ENCODE data around the gene PTPRT. TPM values are rescaled to one million over a fixed set of nuclear protein-coding genes. Genes with fewer than 3 reads are reported as not detected.

The PTPRT gene
- total and polyA plus RNA-seq, 2 experiments from 2014 or later = not detected

- Histone ChIP-seq H3K27ac (ENCODE audit: low read depth) (no peak overlapping the region), H3K36me3 (ENCODE audit: insufficient read depth) (no peaks in the 10 kb centered on the region), H3K4me1 (ENCODE audit: insufficient read depth) (no peaks in the 10 kb centered on the region), H3K27me3 (ENCODE audit: insufficient read depth) (no peaks in the 10 kb centered on the region), H3K4me3 (no peak overlapping the region), H2AFZ (no peak overlapping the region), H3K9me2 (ENCODE audit: insufficient read depth) (no peaks in the 10 kb centered on the region), H4K20me1 (replicated peaks; ENCODE audit: insufficient read depth) (no peaks in the 10 kb centered on the region), H3K79me2 (replicated peaks; ENCODE audit: insufficient read depth) (no peaks in the 10 kb centered on the region), H3F3A (replicated peaks; ENCODE audit: low read depth) (no peaks in the 10 kb centered on the region), H3K4me2 (no peak overlapping the region)
- Mint-ChIP-seq H3K27me3 (ENCODE audit: insufficient read depth, low read depth, poor library complexity) (peaks cover 5% of the 10 kb centered on the region), H3K36me3 (ENCODE audit: low read depth) (peaks cover 32% of the 10 kb centered on the region; the same call in 2 of the 3 replicates), H3K27ac (no peak overlapping the region), H3K4me3 (no peak overlapping the region), H3K4me1 (no peaks in the 10 kb centered on the region), H3K9me3 (peaks cover 92% of the 10 kb centered on the region)
- TF ChIP-seq, protein P1, sequence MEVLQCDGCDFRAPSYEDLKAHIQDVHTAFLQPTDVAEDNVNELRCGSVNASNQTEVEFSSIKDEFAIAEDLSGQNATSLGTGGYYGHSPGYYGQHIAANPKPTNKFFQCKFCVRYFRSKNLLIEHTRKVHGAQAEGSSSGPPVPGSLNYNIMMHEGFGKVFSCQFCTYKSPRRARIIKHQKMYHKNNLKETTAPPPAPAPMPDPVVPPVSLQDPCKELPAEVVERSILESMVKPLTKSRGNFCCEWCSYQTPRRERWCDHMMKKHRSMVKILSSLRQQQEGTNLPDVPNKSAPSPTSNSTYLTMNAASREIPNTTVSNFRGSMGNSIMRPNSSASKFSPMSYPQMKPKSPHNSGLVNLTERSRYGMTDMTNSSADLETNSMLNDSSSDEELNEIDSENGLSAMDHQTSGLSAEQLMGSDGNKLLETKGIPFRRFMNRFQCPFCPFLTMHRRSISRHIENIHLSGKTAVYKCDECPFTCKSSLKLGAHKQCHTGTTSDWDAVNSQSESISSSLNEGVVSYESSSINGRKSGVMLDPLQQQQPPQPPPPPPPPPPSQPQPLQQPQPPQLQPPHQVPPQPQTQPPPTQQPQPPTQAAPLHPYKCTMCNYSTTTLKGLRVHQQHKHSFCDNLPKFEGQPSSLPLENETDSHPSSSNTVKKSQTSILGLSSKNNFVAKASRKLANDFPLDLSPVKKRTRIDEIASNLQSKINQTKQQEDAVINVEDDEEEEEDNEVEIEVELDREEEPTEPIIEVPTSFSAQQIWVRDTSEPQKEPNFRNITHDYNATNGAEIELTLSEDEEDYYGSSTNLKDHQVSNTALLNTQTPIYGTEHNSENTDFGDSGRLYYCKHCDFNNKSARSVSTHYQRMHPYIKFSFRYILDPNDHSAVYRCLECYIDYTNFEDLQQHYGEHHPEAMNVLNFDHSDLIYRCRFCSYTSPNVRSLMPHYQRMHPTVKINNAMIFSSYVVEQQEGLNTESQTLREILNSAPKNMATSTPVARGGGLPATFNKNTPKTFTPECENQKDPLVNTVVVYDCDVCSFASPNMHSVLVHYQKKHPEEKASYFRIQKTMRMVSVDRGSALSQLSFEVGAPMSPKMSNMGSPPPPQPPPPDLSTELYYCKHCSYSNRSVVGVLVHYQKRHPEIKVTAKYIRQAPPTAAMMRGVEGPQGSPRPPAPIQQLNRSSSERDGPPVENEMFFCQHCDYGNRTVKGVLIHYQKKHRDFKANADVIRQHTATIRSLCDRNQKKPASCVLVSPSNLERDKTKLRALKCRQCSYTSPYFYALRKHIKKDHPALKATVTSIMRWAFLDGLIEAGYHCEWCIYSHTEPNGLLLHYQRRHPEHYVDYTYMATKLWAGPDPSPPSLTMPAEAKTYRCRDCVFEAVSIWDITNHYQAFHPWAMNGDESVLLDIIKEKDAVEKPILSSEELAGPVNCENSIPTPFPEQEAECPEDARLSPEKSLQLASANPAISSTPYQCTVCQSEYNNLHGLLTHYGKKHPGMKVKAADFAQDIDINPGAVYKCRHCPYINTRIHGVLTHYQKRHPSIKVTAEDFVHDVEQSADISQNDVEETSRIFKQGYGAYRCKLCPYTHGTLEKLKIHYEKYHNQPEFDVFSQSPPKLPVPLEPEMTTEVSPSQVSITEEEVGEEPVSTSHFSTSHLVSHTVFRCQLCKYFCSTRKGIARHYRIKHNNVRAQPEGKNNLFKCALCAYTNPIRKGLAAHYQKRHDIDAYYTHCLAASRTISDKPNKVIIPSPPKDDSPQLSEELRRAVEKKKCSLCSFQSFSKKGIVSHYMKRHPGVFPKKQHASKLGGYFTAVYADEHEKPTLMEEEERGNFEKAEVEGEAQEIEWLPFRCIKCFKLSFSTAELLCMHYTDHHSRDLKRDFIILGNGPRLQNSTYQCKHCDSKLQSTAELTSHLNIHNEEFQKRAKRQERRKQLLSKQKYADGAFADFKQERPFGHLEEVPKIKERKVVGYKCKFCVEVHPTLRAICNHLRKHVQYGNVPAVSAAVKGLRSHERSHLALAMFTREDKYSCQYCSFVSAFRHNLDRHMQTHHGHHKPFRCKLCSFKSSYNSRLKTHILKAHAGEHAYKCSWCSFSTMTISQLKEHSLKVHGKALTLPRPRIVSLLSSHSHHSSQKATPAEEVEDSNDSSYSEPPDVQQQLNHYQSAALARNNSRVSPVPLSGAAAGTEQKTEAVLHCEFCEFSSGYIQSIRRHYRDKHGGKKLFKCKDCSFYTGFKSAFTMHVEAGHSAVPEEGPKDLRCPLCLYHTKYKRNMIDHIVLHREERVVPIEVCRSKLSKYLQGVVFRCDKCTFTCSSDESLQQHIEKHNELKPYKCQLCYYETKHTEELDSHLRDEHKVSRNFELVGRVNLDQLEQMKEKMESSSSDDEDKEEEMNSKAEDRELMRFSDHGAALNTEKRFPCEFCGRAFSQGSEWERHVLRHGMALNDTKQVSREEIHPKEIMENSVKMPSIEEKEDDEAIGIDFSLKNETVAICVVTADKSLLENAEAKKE (CRISPR knock-in tag; IDR thresholded peaks at IDR 0.05) = no peak
- TF ChIP-seq ZNF114 (CRISPR knock-in tag; IDR thresholded peaks at IDR 0.05) (no peak), EZH2 (IDR thresholded peaks at IDR 0.05; ENCODE audit: low read depth, unreplicated experiment) (no peak), EZH2phosphoT487 (IDR thresholded peaks at IDR 0.05; ENCODE audit: unreplicated experiment) (no peak), STAT1 (IDR thresholded peaks at IDR 0.05; ENCODE audit: unreplicated experiment) (no peak), ZNF331 (CRISPR knock-in tag; IDR thresholded peaks at IDR 0.05; ENCODE audit: low read depth) (no peak), POLR2AphosphoS5 (IDR thresholded peaks at IDR 0.05; ENCODE audit: low read depth) (no peak), NANOG (IDR thresholded peaks at IDR 0.05; ENCODE audit: borderline replicate concordance) (no peak), JUNB (IDR thresholded peaks at IDR 0.05; ENCODE audit: unreplicated experiment) (no peak), CREB1 (CRISPR knock-in tag; IDR thresholded peaks at IDR 0.05; ENCODE audit: low read depth) (no peak)
- TF ChIP-seq, protein P2, sequence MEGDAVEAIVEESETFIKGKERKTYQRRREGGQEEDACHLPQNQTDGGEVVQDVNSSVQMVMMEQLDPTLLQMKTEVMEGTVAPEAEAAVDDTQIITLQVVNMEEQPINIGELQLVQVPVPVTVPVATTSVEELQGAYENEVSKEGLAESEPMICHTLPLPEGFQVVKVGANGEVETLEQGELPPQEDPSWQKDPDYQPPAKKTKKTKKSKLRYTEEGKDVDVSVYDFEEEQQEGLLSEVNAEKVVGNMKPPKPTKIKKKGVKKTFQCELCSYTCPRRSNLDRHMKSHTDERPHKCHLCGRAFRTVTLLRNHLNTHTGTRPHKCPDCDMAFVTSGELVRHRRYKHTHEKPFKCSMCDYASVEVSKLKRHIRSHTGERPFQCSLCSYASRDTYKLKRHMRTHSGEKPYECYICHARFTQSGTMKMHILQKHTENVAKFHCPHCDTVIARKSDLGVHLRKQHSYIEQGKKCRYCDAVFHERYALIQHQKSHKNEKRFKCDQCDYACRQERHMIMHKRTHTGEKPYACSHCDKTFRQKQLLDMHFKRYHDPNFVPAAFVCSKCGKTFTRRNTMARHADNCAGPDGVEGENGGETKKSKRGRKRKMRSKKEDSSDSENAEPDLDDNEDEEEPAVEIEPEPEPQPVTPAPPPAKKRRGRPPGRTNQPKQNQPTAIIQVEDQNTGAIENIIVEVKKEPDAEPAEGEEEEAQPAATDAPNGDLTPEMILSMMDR (conservative IDR thresholded peaks at IDR 0.05; ENCODE audit: low read depth in 2 of 2) = no peak
- TF ChIP-seq, protein P3, sequence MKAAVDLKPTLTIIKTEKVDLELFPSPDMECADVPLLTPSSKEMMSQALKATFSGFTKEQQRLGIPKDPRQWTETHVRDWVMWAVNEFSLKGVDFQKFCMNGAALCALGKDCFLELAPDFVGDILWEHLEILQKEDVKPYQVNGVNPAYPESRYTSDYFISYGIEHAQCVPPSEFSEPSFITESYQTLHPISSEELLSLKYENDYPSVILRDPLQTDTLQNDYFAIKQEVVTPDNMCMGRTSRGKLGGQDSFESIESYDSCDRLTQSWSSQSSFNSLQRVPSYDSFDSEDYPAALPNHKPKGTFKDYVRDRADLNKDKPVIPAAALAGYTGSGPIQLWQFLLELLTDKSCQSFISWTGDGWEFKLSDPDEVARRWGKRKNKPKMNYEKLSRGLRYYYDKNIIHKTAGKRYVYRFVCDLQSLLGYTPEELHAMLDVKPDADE (IDR thresholded peaks at IDR 0.05) = no peak
- TF ChIP-seq, protein P4, sequence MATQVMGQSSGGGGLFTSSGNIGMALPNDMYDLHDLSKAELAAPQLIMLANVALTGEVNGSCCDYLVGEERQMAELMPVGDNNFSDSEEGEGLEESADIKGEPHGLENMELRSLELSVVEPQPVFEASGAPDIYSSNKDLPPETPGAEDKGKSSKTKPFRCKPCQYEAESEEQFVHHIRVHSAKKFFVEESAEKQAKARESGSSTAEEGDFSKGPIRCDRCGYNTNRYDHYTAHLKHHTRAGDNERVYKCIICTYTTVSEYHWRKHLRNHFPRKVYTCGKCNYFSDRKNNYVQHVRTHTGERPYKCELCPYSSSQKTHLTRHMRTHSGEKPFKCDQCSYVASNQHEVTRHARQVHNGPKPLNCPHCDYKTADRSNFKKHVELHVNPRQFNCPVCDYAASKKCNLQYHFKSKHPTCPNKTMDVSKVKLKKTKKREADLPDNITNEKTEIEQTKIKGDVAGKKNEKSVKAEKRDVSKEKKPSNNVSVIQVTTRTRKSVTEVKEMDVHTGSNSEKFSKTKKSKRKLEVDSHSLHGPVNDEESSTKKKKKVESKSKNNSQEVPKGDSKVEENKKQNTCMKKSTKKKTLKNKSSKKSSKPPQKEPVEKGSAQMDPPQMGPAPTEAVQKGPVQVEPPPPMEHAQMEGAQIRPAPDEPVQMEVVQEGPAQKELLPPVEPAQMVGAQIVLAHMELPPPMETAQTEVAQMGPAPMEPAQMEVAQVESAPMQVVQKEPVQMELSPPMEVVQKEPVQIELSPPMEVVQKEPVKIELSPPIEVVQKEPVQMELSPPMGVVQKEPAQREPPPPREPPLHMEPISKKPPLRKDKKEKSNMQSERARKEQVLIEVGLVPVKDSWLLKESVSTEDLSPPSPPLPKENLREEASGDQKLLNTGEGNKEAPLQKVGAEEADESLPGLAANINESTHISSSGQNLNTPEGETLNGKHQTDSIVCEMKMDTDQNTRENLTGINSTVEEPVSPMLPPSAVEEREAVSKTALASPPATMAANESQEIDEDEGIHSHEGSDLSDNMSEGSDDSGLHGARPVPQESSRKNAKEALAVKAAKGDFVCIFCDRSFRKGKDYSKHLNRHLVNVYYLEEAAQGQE (IDR thresholded peaks at IDR 0.05; ENCODE audit: unreplicated experiment) = no peak
- DNase-seq (ENCODE audit: low spot score) (no peak), ATAC-seq (no peak)
These were observed 42.1 kb upstream of the PTPRT start for GRCh38 chr20:43231829-43232228.
